HepG2 (cell line): ENCODE data around the gene TBC1D10A. TPM values are rescaled to one million over a fixed set of nuclear protein-coding genes. Genes with fewer than 3 reads are reported as not detected.

Source experiments
- ELF1 ChIP-seq: sonication (generic); formaldehyde crosslinking; IDR thresholded peaks from 2 replicates; pipeline ENCODE4 v1.4.0; 2020; ENCODE audit warnings: missing genetic modification reagents
- FOXA1 ChIP-seq, 2 experiments: fragments of 450-650 bp in 1 of 2; sonication (generic) in 1 of 2; formaldehyde crosslinking in 1 of 2; IDR thresholded peaks; 2 replicates each; pipeline versions ENCODE4 v1.4.0 to v1.6.1; 2016 to 2020; ENCODE audit warnings: missing genetic modification reagents in 1 of 2
- GTF2F1 ChIP-seq: fragments of 150-350 bp; IDR thresholded peaks from 2 replicates; pipeline ENCODE4 v1.6.1; 2014; ENCODE audit warnings: low read length
- PHF5A ChIP-seq: IDR thresholded peaks from one replicate; pipeline ENCODE4 v1.6.1; 2018; ENCODE audit warnings: low read depth, missing genetic modification reagents; ENCODE audit not compliant: unreplicated experiment
- PLRG1 ChIP-seq: fragments of 450-650 bp; conservative IDR thresholded peaks from 2 replicates; pipeline ENCODE4 v1.6.1; 2016
- SETDB1 ChIP-seq: sonication (generic); formaldehyde crosslinking; IDR thresholded peaks from 2 replicates; pipeline ENCODE4 v1.5.1; 2020; ENCODE audit warnings: missing genetic modification reagents, mild to moderate bottlenecking, borderline replicate concordance
- SOX5 ChIP-seq: IDR thresholded peaks from 2 replicates; pipeline ENCODE4 v1.6.1; 2016; ENCODE audit warnings: borderline replicate concordance
- SRSF1 ChIP-seq: fragments of 200-400 bp; formaldehyde crosslinking; optimal IDR thresholded peaks from 2 replicates; pipeline ENCODE3; 2017; ENCODE audit warnings: mild to moderate bottlenecking, low read depth, low read length, moderate library complexity
- TAF1 ChIP-seq: sonication (generic); formaldehyde crosslinking; IDR thresholded peaks from 2 replicates; pipeline ENCODE4 v1.4.0; 2020; ENCODE audit warnings: missing genetic modification reagents
- WIZ ChIP-seq: sonication (generic); formaldehyde crosslinking; IDR thresholded peaks from 2 replicates; pipeline ENCODE4 v1.5.1; 2020; ENCODE audit warnings: mild to moderate bottlenecking, missing genetic modification reagents
- ZFY ChIP-seq: sonication (generic); formaldehyde crosslinking; IDR thresholded peaks from 2 replicates; pipeline ENCODE4 v1.4.0; 2020; ENCODE audit warnings: missing genetic modification reagents
- ZNF34 ChIP-seq: sonication (generic); formaldehyde crosslinking; IDR thresholded peaks from 2 replicates; pipeline ENCODE4 v1.4.0; 2020; ENCODE audit warnings: mild to moderate bottlenecking, missing genetic modification reagents, borderline replicate concordance
- ZNF432 ChIP-seq: sonication (generic); formaldehyde crosslinking; IDR thresholded peaks from 2 replicates; pipeline ENCODE4 v1.5.0; 2020; ENCODE audit warnings: missing genetic modification reagents, mild to moderate bottlenecking, borderline replicate concordance
- ZNF451 ChIP-seq: sonication (generic); formaldehyde crosslinking; IDR thresholded peaks from 2 replicates; pipeline ENCODE4 v1.5.0; 2020; ENCODE audit warnings: mild to moderate bottlenecking, missing genetic modification reagents
- ZNF484 ChIP-seq: sonication (generic); formaldehyde crosslinking; IDR thresholded peaks from 2 replicates; pipeline ENCODE4 v1.5.1; 2020; ENCODE audit warnings: mild to moderate bottlenecking, low read depth, missing genetic modification reagents, borderline replicate concordance
- ZNF563 ChIP-seq: sonication (generic); formaldehyde crosslinking; IDR thresholded peaks from 2 replicates; pipeline ENCODE4 v1.8.0; 2022; ENCODE audit warnings: mild to moderate bottlenecking, moderate library complexity, missing genetic modification reagents
- ZNF746 ChIP-seq: sonication (generic); formaldehyde crosslinking; IDR thresholded peaks from 2 replicates; pipeline ENCODE4 v1.8.0; 2022; ENCODE audit warnings: mild to moderate bottlenecking, missing genetic modification reagents
- ZNF777 ChIP-seq: sonication (generic); formaldehyde crosslinking; IDR thresholded peaks from 2 replicates; pipeline ENCODE4 v1.4.0; 2020; ENCODE audit warnings: missing genetic modification reagents
- ZNF850 ChIP-seq: sonication (generic); formaldehyde crosslinking; conservative IDR thresholded peaks from 2 replicates; pipeline ENCODE4 v1.9.0; 2021; ENCODE audit warnings: mild to moderate bottlenecking, missing genetic modification reagents
- ZSCAN9 ChIP-seq: IDR thresholded peaks from 2 replicates; pipeline ENCODE4 v1.6.1; 2016; ENCODE audit warnings: borderline replicate concordance
- polyA plus RNA-seq, 8 experiments: library from polyadenylated mRNA; depleted of rRNA in 3 of 8; stranded (reverse) in 7 of 8; unstranded in 1 of 8; fragments of >200 nt; fragmentation: Illumina TruSeq in 4 of 8; extraction: Trizol in 4 of 8; gene quantifications; 2 replicates each; pipeline versions ENCODE4 v1.2.1 to v1.2.3, GENCODE V29; 2011 to 2016; ENCODE audit warnings: low read depth in 4 of 8, missing spikeins in 1 of 8, mixed read lengths in 1 of 8; ENCODE audit not compliant: insufficient read depth in 1 of 8
- total RNA-seq, 5 experiments: library from RNA; depleted of rRNA; stranded (reverse); fragments of >200 nt; fragmentation: Illumina TruSeq; extraction: Trizol; gene quantifications; 2 replicates each; pipeline ENCODE4 v1.2.3, GENCODE V29; 2016; ENCODE audit warnings: low read depth in 1 of 5
- TF ChIP-seq, protein P1 (sequence below): sonication (generic); formaldehyde crosslinking; IDR thresholded peaks from 2 replicates; pipeline ENCODE4 v1.9.0; 2021; ENCODE audit warnings: missing genetic modification reagents, mild to moderate bottlenecking, borderline replicate concordance
- TF ChIP-seq, protein P2 (sequence below): sonication (generic); formaldehyde crosslinking; IDR thresholded peaks from 2 replicates; pipeline ENCODE4 v1.5.1; 2020; ENCODE audit warnings: missing genetic modification reagents, mild to moderate bottlenecking, borderline replicate concordance
- TF ChIP-seq, protein P3 (sequence below): sonication (generic); formaldehyde crosslinking; IDR thresholded peaks from 2 replicates; pipeline ENCODE4 v1.5.0; 2020; ENCODE audit warnings: missing genetic modification reagents
- TF ChIP-seq, protein P4 (sequence below): IDR thresholded peaks from 2 replicates; pipeline ENCODE4 v1.6.1; 2016
- TF ChIP-seq, protein P5 (sequence below): sonication (generic); formaldehyde crosslinking; IDR thresholded peaks from 2 replicates; pipeline ENCODE4 v1.5.0; 2020; ENCODE audit warnings: mild to moderate bottlenecking, low read depth, missing genetic modification reagents, borderline replicate concordance

Gene TBC1D10A
- total and polyA plus RNA-seq, 2 of the 13 experiments (the other 11 are each of a cell fraction or from before 2014, with no cell fraction given): 4.2 to 4.9 TPM

DNA sequence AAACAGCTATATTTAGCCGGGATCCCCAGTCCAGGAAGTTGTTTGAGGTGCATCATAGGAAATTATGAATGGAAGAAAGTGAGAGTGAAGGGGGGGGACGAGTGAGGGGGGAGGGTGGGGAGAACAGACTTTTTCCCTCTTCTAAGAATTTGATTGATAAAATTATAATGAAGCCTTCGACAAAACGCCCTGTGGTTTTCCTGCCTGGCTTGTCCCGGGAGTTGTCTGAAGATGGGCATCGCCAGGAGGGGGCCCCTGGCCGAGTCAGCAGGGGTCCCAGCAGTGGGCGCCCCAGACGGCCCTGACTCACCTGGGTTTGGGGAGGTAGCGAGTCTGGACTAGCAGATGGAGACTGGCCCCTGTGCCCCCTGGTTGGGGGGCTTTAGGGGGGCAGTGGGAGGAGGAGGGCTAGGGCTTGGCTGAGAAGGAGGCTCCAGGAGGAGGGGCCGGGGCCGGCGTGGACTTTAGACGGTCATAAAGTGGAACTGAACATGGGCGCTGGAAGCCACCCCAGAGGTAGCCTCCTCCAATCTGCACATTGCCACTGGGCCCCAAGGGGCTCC lies 79.8 kb downstream of the TBC1D10A start (continued):
- TF ChIP-seq, protein P1, sequence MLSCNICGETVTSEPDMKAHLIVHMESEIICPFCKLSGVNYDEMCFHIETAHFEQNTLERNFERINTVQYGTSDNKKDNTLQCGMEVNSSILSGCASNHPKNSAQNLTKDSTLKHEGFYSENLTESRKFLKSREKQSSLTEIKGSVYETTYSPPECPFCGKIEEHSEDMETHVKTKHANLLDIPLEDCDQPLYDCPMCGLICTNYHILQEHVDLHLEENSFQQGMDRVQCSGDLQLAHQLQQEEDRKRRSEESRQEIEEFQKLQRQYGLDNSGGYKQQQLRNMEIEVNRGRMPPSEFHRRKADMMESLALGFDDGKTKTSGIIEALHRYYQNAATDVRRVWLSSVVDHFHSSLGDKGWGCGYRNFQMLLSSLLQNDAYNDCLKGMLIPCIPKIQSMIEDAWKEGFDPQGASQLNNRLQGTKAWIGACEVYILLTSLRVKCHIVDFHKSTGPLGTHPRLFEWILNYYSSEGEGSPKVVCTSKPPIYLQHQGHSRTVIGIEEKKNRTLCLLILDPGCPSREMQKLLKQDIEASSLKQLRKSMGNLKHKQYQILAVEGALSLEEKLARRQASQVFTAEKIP (CRISPR knock-in tag): no peak
- TF ChIP-seq ZSCAN9 (CRISPR knock-in tag): no peak
- TF ChIP-seq, protein P2, sequence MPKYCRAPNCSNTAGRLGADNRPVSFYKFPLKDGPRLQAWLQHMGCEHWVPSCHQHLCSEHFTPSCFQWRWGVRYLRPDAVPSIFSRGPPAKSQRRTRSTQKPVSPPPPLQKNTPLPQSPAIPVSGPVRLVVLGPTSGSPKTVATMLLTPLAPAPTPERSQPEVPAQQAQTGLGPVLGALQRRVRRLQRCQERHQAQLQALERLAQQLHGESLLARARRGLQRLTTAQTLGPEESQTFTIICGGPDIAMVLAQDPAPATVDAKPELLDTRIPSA (CRISPR knock-in tag): no peak
- TF ChIP-seq ZNF432 (CRISPR knock-in tag): no peak
- TF ChIP-seq SOX5 (CRISPR knock-in tag): no peak
- TF ChIP-seq GTF2F1: no peak
- TF ChIP-seq, protein P3, sequence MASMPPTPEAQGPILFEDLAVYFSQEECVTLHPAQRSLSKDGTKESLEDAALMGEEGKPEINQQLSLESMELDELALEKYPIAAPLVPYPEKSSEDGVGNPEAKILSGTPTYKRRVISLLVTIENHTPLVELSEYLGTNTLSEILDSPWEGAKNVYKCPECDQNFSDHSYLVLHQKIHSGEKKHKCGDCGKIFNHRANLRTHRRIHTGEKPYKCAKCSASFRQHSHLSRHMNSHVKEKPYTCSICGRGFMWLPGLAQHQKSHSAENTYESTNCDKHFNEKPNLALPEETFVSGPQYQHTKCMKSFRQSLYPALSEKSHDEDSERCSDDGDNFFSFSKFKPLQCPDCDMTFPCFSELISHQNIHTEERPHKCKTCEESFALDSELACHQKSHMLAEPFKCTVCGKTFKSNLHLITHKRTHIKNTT (CRISPR knock-in tag): no peak
- TF ChIP-seq ELF1 (CRISPR knock-in tag): no peak
- no peak for TF ChIP-seq ZNF746 (CRISPR knock-in tag)
- TF ChIP-seq, protein P4, sequence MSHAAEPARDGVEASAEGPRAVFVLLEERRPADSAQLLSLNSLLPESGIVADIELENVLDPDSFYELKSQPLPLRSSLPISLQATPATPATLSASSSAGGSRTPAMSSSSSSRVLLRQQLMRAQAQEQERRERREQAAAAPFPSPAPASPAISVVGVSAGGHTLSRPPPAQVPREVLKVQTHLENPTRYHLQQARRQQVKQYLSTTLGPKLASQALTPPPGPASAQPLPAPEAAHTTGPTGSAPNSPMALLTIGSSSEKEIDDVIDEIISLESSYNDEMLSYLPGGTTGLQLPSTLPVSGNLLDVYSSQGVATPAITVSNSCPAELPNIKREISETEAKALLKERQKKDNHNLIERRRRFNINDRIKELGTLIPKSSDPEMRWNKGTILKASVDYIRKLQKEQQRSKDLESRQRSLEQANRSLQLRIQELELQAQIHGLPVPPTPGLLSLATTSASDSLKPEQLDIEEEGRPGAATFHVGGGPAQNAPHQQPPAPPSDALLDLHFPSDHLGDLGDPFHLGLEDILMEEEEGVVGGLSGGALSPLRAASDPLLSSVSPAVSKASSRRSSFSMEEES (CRISPR knock-in tag): no peak
- no peak for TF ChIP-seq ZNF34
- TF ChIP-seq, protein P5, sequence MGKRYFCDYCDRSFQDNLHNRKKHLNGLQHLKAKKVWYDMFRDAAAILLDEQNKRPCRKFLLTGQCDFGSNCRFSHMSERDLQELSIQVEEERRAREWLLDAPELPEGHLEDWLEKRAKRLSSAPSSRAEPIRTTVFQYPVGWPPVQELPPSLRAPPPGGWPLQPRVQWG: no peak
- no peak for TF ChIP-seq ZNF484 (CRISPR knock-in tag)
- no peak for TF ChIP-seq ZNF563
- no peak for TF ChIP-seq PHF5A (CRISPR knock-in tag)
- TF ChIP-seq FOXA1 (IDR thresholded peaks at IDR 0.05): no peak
- no peak for TF ChIP-seq FOXA1 (CRISPR knock-in tag; IDR thresholded peaks at IDR 0.05)
- TF ChIP-seq TAF1: 0 out of 2 replicates have a peak, but pooled peaks have one; percentile 6
- peak; percentile 38; the same call in 1 of the 2 replicates for TF ChIP-seq ZNF777
- TF ChIP-seq ZNF850: no peak
- no peak for TF ChIP-seq SETDB1
- TF ChIP-seq WIZ: no peak
- TF ChIP-seq PLRG1: no peak
- TF ChIP-seq ZNF451 (CRISPR knock-in tag): no peak
- TF ChIP-seq SRSF1: peak; percentile 66
- TF ChIP-seq ZFY (CRISPR knock-in tag): 0 out of 2 replicates have a peak, but pooled peaks have one; percentile 5
